ENCODE data around the gene ATAD2B. TPM values are rescaled to one million over a fixed set of nuclear protein-coding genes. Genes with fewer than 3 reads are reported as not detected.

Gene ATAD2B
- polyA plus RNA-seq, 1 of the 3 experiments (the other 2 are of a cell fraction), result 1.3 TPM

- ChIA-PET POLR2A (no interaction called here), CTCF (interaction anchor here (0.7 to 4.3 kb wide), 15 partner anchors 9 to 1406 kb away, joined by 3 to 34 read pairs (median 3); no protein-coding TSS in a partner anchor)
- H3K4me2 ChIP-seq, result no peak overlapping the region
- peaks cover 0 to 21% of the 10 kb centered on the region in 2 experiments; a peak in 1 of 4 replicates for H3K4me1 ChIP-seq (ENCODE audit: control insufficient read depth in 1 of 2, insufficient read depth in 2 of 2, low read depth in 1 of 2, low read length in 1 of 2)
- TF ChIP-seq EP300 (IDR thresholded peaks at IDR 0.05; ENCODE audit: borderline replicate concordance in 1 of 2, low read depth in 1 of 2, low read length in 1 of 2), result no peak
- no peak for TF ChIP-seq TEAD4 (IDR thresholded peaks at IDR 0.05; ENCODE audit: borderline replicate concordance, insufficient read depth)
- no peak for TF ChIP-seq FOSL2 (IDR thresholded peaks at IDR 0.05; ENCODE audit: borderline replicate concordance, low read depth)
- no peak for TF ChIP-seq YY1 (IDR thresholded peaks at IDR 0.05; ENCODE audit: low read depth)
- no peak for TF ChIP-seq ELF1 (IDR thresholded peaks at IDR 0.05)
- no peak for TF ChIP-seq GATA2 (CRISPR knock-in tag; IDR thresholded peaks at IDR 0.05)
- no peak for TF ChIP-seq USF1 (IDR thresholded peaks at IDR 0.05; ENCODE audit: borderline replicate concordance, low read depth)
- TF ChIP-seq TAF1 (IDR thresholded peaks at IDR 0.05; ENCODE audit: borderline replicate concordance, low read depth, low read length), result no peak
- TF ChIP-seq CHD2 (IDR thresholded peaks at IDR 0.05; ENCODE audit: low read length, partially characterized antibody), result no peak
- TF ChIP-seq MEF2A (IDR thresholded peaks at IDR 0.05; ENCODE audit: borderline replicate concordance, low read depth), result no peak
- TF ChIP-seq USF2 (IDR thresholded peaks at IDR 0.05; ENCODE audit: borderline replicate concordance, low read depth, low read length), result no peak
- no peak for TF ChIP-seq NFIC (IDR thresholded peaks at IDR 0.05; ENCODE audit: borderline replicate concordance)
- TF ChIP-seq RAD21 (IDR thresholded peaks at IDR 0.05; ENCODE audit: low read length), result no peak
- peaks cover 30% of the 10 kb centered on the region for H3F3A ChIP-seq (replicated peaks; ENCODE audit: insufficient read depth)
- no peaks in the 10 kb centered on the region for H3K9me2 ChIP-seq
- 90% methylated on average over 1 of the region's 1 CpG for WGBS (ENCODE audit: low lambda C conversion rate)
- no peaks in the 10 kb centered on the region for H3K9me3 ChIP-seq
- peaks cover 27 to 37% of the 10 kb centered on the region in 2 experiments for H3K36me3 ChIP-seq (replicated peaks in 1 of 2; ENCODE audit: control insufficient read depth in 1 of 2, insufficient read depth in 2 of 2, low read length in 1 of 2)
- no peak overlapping the region for H3K4me3 ChIP-seq (ENCODE audit: low read depth in 2 of 2, low read length in 1 of 2)
- H3K9ac ChIP-seq, result no peak overlapping the region
- H3K79me2 ChIP-seq (ENCODE audit: insufficient read depth), result no peaks in the 10 kb centered on the region
- no peaks in the 10 kb centered on the region for H3K27me3 ChIP-seq (ENCODE audit: insufficient read depth)
- no peak overlapping the region for H3K27ac ChIP-seq (ENCODE audit: low read depth in 2 of 2, low read length in 1 of 2)
- H4K20me1 ChIP-seq (ENCODE audit: insufficient read depth), result no peaks in the 10 kb centered on the region
- H2AFZ ChIP-seq (ENCODE audit: low read depth), result no peak overlapping the region
- no peak for DNase-seq
These were observed 165.3 kb downstream of the ATAD2B start for GRCh38 chr2:23761638-23762037.

GRCh38 chr2:23760736-23761135, 166.2 kb downstream of the ATAD2B start:
- Histone ChIP-seq H3F3A (replicated peaks; ENCODE audit: insufficient read depth) (peaks cover 30% of the 10 kb centered on the region), H3K36me3 (replicated peaks in 1 of 2; ENCODE audit: control insufficient read depth in 1 of 2, insufficient read depth in 2 of 2, low read length in 1 of 2) (peaks cover 27 to 46% of the 10 kb centered on the region in 2 experiments), H3K79me2 (ENCODE audit: insufficient read depth) (no peaks in the 10 kb centered on the region), H3K9me2 (no peaks in the 10 kb centered on the region), H3K27ac (ENCODE audit: low read depth in 2 of 2, low read length in 1 of 2) (no peak overlapping the region), H3K4me2 (no peak overlapping the region), H2AFZ (ENCODE audit: low read depth) (no peak overlapping the region), H3K4me3 (ENCODE audit: low read depth in 2 of 2, low read length in 1 of 2) (no peak overlapping the region), H3K9ac (no peak overlapping the region), H4K20me1 (ENCODE audit: insufficient read depth) (no peaks in the 10 kb centered on the region), H3K27me3 (ENCODE audit: insufficient read depth) (no peaks in the 10 kb centered on the region), H3K4me1 (ENCODE audit: control insufficient read depth in 1 of 2, insufficient read depth in 2 of 2, low read depth in 1 of 2, low read length in 1 of 2) (peaks cover 0 to 21% of the 10 kb centered on the region in 2 experiments; a peak in 1 of 4 replicates), H3K9me3 (no peaks in the 10 kb centered on the region)
- peak; percentile 21 for DNase-seq
- ChIA-PET POLR2A (interaction anchor here (1.0 kb wide), 1 partner anchor 376 kb away, joined by 3 read pairs; the partner anchor contains the start of gene KLHL29), CTCF (interaction anchor here (0.7 to 4.3 kb wide), 15 partner anchors 8 to 1405 kb away, joined by 3 to 34 read pairs (median 3); no protein-coding TSS in a partner anchor)
- TF ChIP-seq POLR2AphosphoS5 (IDR thresholded peaks at IDR 0.05; ENCODE audit: low read depth, low read length), result no peak
- no peak for TF ChIP-seq YY1 (IDR thresholded peaks at IDR 0.05; ENCODE audit: low read depth)
- TF ChIP-seq CTCF (IDR thresholded peaks at IDR 0.05), result peak; percentile 75
- TF ChIP-seq CHD2 (IDR thresholded peaks at IDR 0.05; ENCODE audit: low read length, partially characterized antibody), result no peak
- TF ChIP-seq TAF1 (IDR thresholded peaks at IDR 0.05; ENCODE audit: borderline replicate concordance, low read depth, low read length), result no peak
- TF ChIP-seq MEF2A (IDR thresholded peaks at IDR 0.05; ENCODE audit: borderline replicate concordance, low read depth), result no peak
- no peak for TF ChIP-seq JUND (IDR thresholded peaks at IDR 0.05)
- TF ChIP-seq FOXM1 (IDR thresholded peaks at IDR 0.05; ENCODE audit: low read depth), result no peak
- no peak for TF ChIP-seq ELF1 (IDR thresholded peaks at IDR 0.05)
- TF ChIP-seq RCOR1 (IDR thresholded peaks at IDR 0.05; ENCODE audit: low read length), result no peak
- TF ChIP-seq RFX5 (IDR thresholded peaks at IDR 0.05; ENCODE audit: low read length), result no peak
- TF ChIP-seq RAD21 (IDR thresholded peaks at IDR 0.05; ENCODE audit: low read length), result peak; percentile 75
- 56% methylated on average over 4 of the region's 4 CpGs for WGBS (ENCODE audit: low lambda C conversion rate)
